Adrenal gland (tissue), 5 donors: ENCODE results near the gene METTL16.

Experiments used
- CTCF ChIP-seq, 6 experiments: fragments of 450-650 bp in 4 of 6; fragments of 200-600 bp in 2 of 6; sonication (generic) in 1 of 6; IDR thresholded peaks; 1 replicate in 5 of 6; 2 replicates in 1 of 6; pipeline versions ENCODE4 v1.5.1 to v1.8.0; 2016 to 2021; ENCODE audit warnings: antibody characterized with exemption in 6 of 6, mild to moderate bottlenecking in 2 of 6, moderate library complexity in 1 of 6
- POLR2A ChIP-seq, 2 donors: fragments of 450-650 bp; IDR thresholded peaks; one replicate each; pipeline ENCODE4 v1.6.1; 2017; ENCODE audit warnings: antibody characterized with exemption in 2 of 2, mild to moderate bottlenecking in 2 of 2, moderate library complexity in 1 of 2
- donor health status: DM: no; HTN: no; CAD: no.

GRCh38 chr17:2542456-2542855 lies 30.8 kb upstream of the METTL16 start:
- TF ChIP-seq CTCF (IDR thresholded peaks at IDR 0.05) (no peak), POLR2A (IDR thresholded peaks at IDR 0.05) (no peak)
